Lower lobe of right lung (tissue), 2 donors: ENCODE data around the gene EED. TPM values are rescaled to one million over a fixed set of nuclear protein-coding genes. Genes with fewer than 3 reads are reported as not detected.

Experiments used
- ATAC-seq, 2 donors: fragments of 200-7000 bp; cut with Tn5 transposase; one replicate each; pipeline ENCODE4 v1.9.1; 2020 to 2022; ENCODE audit warnings: mild to moderate bottlenecking in 2 of 2, moderate library complexity in 2 of 2
- DNase-seq: peaks from one replicate; pipeline ENCODE4 v3.0.0-alpha.2; 2020
- H3K27ac ChIP-seq: fragments of 200-600 bp; one replicate; pipeline ENCODE4 v1.8.0; 2022
- H3K27me3 ChIP-seq: fragments of 200-600 bp; one replicate; pipeline ENCODE4 v1.8.0; 2022; ENCODE audit warnings: low read depth
- H3K36me3 ChIP-seq: fragments of 200-600 bp; one replicate; pipeline ENCODE4 v1.8.0; 2022; ENCODE audit warnings: mild to moderate bottlenecking
- H3K4me1 ChIP-seq: fragments of 200-600 bp; one replicate; pipeline ENCODE4 v1.8.0; 2022
- H3K4me3 ChIP-seq: fragments of 200-600 bp; one replicate; pipeline ENCODE4 v1.8.0; 2022; ENCODE audit warnings: mild to moderate bottlenecking
- H3K9me3 ChIP-seq: fragments of 200-600 bp; one replicate; pipeline ENCODE4 v1.8.0; 2022
- intact Hi-C: fragments of 100-400 bp; cut with DNase I; formaldehyde crosslinking; loops from one replicate; pipeline ENCODE4 v1.11.0; 2022
- long read RNA-seq: library from polyadenylated mRNA; unstranded; transcript quantifications from one replicate; pipeline ENCODE4 v2.0.0, GENCODE V29; 2021
- total RNA-seq: library from RNA; stranded (reverse); fragmentation: NEBNext Ultra II Directional; extraction: Animal tissue kit (Norgen Biotek cat#: 25700); gene quantifications from one replicate; pipeline ENCODE4 v1.2.1, GENCODE V29; 2021
- TF ChIP-seq, protein P1 (sequence below): fragments of 200-600 bp; IDR thresholded peaks from one replicate; pipeline ENCODE4 v1.8.0; 2022; ENCODE audit warnings: antibody characterized with exemption, mild to moderate bottlenecking
- donor health status: DM: no; HTN: yes; CAD: no; lungs with severe emphysema.

The EED gene, protein sequence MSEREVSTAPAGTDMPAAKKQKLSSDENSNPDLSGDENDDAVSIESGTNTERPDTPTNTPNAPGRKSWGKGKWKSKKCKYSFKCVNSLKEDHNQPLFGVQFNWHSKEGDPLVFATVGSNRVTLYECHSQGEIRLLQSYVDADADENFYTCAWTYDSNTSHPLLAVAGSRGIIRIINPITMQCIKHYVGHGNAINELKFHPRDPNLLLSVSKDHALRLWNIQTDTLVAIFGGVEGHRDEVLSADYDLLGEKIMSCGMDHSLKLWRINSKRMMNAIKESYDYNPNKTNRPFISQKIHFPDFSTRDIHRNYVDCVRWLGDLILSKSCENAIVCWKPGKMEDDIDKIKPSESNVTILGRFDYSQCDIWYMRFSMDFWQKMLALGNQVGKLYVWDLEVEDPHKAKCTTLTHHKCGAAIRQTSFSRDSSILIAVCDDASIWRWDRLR
- 21.0 TPM for total RNA-seq
- long read RNA-seq, transcript EED-201 (12 exons, 2,223 nt), result major isoform, 13 of 25 reads
- long read RNA-seq, partial matches to known transcripts, result 2 of 25 reads
- long read RNA-seq, other reads (novel, unspliced or antisense), result 4 of 25 reads

DNA sequence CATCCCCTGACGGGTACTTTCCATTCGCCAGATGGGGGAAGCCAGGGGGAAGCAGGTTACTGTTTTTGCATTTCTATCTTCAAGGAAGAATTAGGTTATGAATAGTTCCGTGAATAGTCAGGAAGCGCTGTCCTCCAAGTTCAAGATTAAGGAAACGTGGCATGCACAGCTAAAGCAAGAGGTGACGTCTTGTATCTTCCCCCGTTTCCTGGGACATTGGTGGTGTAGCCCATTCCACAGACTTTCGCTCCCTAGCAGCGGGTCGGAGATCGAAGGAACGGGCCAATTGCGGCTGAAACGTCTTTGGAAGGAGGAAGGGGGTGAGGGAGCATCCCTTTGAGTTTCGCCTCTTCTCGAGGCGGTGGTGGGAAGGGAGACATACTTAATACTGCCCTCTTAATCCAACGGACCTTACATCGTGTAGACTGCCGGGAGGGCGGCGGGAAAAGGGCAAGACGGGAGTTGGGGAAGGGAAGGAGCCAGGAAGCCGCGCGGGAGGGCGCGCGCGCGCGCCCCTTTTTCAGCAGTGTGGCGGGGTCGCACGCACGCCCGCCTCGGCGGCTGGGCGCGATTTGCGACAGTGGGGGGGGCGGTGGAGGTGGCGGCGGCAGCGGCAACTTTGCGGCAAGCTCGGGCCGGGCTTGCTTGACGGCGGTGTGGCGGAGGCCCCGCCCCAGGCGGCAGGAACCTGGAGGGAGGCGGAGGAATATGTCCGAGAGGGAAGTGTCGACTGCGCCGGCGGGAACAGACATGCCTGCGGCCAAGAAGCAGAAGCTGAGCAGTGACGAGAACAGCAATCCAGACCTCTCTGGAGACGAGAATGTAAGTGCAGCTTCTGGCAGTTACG lies at the start of gene EED:
Gene EED, plus strand, starts transcription at position 232 of the 847 bp plus-strand sequence. Its CDS starts 477 bp downstream, at position 709.
- Histone ChIP-seq H3K9me3 (no peaks in the 10 kb centered on the region), H3K27ac (peak within 1 kb of the TSS; percentile 98), H3K36me3 (no peaks in the 10 kb centered on the region), H3K4me3 (peak within 1 kb of the TSS; percentile 81), H3K27me3 (no peaks in the 10 kb centered on the region), H3K4me1 (peaks cover 31% of the 10 kb centered on the region)
- peak; percentile 97 for DNase-seq
- ATAC-seq, result peak; percentile 97 to 99
- intact Hi-C loops, result no loop called here
- TF ChIP-seq, protein P1, sequence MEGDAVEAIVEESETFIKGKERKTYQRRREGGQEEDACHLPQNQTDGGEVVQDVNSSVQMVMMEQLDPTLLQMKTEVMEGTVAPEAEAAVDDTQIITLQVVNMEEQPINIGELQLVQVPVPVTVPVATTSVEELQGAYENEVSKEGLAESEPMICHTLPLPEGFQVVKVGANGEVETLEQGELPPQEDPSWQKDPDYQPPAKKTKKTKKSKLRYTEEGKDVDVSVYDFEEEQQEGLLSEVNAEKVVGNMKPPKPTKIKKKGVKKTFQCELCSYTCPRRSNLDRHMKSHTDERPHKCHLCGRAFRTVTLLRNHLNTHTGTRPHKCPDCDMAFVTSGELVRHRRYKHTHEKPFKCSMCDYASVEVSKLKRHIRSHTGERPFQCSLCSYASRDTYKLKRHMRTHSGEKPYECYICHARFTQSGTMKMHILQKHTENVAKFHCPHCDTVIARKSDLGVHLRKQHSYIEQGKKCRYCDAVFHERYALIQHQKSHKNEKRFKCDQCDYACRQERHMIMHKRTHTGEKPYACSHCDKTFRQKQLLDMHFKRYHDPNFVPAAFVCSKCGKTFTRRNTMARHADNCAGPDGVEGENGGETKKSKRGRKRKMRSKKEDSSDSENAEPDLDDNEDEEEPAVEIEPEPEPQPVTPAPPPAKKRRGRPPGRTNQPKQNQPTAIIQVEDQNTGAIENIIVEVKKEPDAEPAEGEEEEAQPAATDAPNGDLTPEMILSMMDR, result no peak

DNA sequence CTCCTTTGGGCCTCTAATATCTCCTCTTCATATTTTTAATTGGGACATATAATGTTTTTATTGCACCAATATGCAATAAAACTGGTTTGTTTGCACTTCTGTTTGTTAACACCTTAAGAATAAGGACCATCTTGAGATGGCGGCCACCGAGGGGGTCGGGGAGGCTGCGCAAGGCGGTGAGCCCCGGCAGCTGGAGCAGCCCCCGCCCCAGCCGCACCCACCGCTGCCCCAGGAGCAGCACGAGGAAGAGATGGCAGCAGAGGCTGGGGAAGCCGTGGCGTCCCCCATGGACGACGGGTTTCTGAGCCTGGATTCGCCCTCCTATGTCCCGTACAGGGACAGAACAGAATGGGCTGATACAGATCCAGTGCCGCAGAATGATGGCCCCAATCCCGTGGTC lies 49.6 kb upstream of the EED start:
- ATAC-seq (no peak), DNase-seq (no peak)
- no peak overlapping the region for H3K27ac ChIP-seq
- H3K27me3 ChIP-seq, result no peaks in the 10 kb centered on the region
- H3K9me3 ChIP-seq, result no peaks in the 10 kb centered on the region
- TF ChIP-seq, protein P1, result no peak
- intact Hi-C loops, result loop anchor here (10.0 kb wide), 1 partner anchor 150 kb away; no protein-coding TSS in a partner anchor
- no peaks in the 10 kb centered on the region for H3K36me3 ChIP-seq
- peaks cover 28% of the 10 kb centered on the region for H3K4me1 ChIP-seq
- H3K4me3 ChIP-seq, result no peak overlapping the region

DNA sequence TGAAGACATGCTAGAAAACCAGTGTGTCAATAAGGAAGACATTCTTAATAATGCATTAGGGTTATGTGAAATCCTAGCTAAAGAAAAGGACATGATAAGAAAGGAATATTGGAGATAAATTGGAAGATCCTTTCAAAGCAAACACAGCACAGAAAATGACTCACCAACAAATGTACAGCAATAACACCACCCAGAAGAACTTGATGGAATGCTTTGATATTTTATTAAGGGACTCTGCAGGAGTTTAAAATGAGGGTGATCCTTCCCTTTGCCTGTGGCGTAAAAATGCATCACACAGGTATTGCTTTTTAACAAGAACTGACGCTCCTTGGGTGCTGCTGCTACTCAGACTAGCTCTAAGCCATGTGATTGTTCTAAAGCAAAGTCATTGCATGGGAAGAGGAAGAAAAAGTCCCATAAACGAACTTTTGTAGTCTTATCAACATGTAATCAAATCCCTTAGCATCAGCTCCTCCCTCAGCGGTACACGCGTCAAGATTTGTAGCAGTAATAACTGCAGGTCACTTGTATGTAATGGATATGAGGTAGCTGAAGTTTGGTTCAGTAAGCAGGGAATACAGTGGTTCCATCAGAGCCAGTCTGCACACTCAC lies 48.4 kb upstream of the EED start:
- Histone ChIP-seq H3K36me3 (no peaks in the 10 kb centered on the region), H3K27ac (no peak overlapping the region), H3K4me3 (no peak overlapping the region), H3K27me3 (no peaks in the 10 kb centered on the region), H3K4me1 (peaks cover 29% of the 10 kb centered on the region), H3K9me3 (no peaks in the 10 kb centered on the region)
- TF ChIP-seq, protein P1, result no peak
- intact Hi-C loops, result loop anchor here (10.0 kb wide), 1 partner anchor 151 kb away; no protein-coding TSS in a partner anchor
- DNase-seq (no peak), ATAC-seq (no peak)

DNA sequence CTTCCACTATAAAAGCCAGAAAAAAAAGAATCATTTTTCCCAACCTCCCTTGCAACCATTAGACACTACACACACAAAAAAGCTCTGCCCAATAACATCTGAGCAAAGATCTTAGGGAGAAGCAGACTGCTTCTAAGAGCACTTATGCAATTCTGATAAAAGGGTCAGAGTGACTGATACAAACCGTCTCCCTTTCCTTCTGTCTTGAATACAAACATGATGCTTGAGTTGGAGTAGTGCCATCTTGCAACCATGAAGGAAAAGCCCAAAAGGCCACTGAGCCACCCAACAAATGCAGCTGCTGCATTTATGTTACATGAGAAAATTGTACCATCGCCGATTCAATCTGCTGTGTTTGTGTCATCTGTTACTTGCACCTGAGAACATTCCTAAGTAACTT lies 47.6 kb upstream of the EED start:
- DNase-seq (no peak), ATAC-seq (no peak)
- Histone ChIP-seq H3K4me3 (no peak overlapping the region), H3K36me3 (no peaks in the 10 kb centered on the region), H3K9me3 (no peaks in the 10 kb centered on the region), H3K27me3 (no peaks in the 10 kb centered on the region), H3K4me1 (peaks cover 29% of the 10 kb centered on the region), H3K27ac (no peak overlapping the region)
- TF ChIP-seq, protein P1, result no peak
- intact Hi-C loops, result loop anchor here (10.0 kb wide), 1 partner anchor 152 kb away; no protein-coding TSS in a partner anchor

DNA sequence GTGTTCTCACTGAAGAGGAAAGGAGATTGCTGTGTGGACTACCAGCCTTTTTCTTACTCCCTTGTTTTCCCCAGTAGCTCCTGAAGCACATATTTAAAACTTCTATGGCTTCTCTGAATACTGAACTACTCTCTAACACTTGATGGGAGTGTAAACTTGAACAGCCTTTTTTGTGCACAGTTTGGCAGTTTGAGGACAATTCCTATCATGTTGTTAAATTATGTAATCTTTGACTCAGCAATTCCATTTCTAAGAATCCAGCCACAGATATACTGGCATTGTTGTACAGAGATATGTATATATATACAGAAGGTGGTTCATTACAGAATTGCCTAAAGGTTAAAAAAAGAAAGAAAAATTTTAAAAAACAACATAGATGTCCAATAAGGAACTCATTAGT lies 47.1 kb upstream of the EED start:
- H3K4me3 ChIP-seq, result no peak overlapping the region
- H3K9me3 ChIP-seq, result no peaks in the 10 kb centered on the region
- intact Hi-C loops, result loop anchor here (10.0 kb wide), 1 partner anchor 153 kb away; no protein-coding TSS in a partner anchor
- no peak for DNase-seq
- H3K36me3 ChIP-seq, result no peaks in the 10 kb centered on the region
- TF ChIP-seq, protein P1, result no peak
- no peaks in the 10 kb centered on the region for H3K27me3 ChIP-seq
- H3K4me1 ChIP-seq, result peaks cover 28% of the 10 kb centered on the region
- ATAC-seq, result no peak
- no peak overlapping the region for H3K27ac ChIP-seq
